Uterus (tissue), 4 donors: Measurements from ENCODE around the gene PLP1. TPM values are rescaled to one million over a fixed set of nuclear protein-coding genes. Genes with fewer than 3 reads are reported as not detected.

ENCODE experiments used
- DNase-seq, 2 donors: peaks; one replicate each; pipeline ENCODE4 v3.0.0-alpha.2; 2019 to 2020
- H3K27ac ChIP-seq, 2 donors: fragments of 200-600 bp; sonication (generic); 1 replicate in 1 of 2; 2 replicates in 1 of 2; pipeline ENCODE4 v1.5.1; 2016 to 2018
- H3K27me3 ChIP-seq, 2 donors: fragments of 200-600 bp; sonication (generic); one replicate each; pipeline ENCODE4 v1.5.1; 2018 to 2019; ENCODE audit warnings: control low read depth in 1 of 2
- H3K36me3 ChIP-seq, 2 donors: fragments of 200-600 bp; sonication (generic); one replicate each; pipeline ENCODE4 v1.5.1; 2019; ENCODE audit warnings: control low read depth in 1 of 2
- H3K4me1 ChIP-seq, 2 donors: fragments of 200-600 bp; sonication (generic); one replicate each; pipeline ENCODE4 v1.5.1; 2018 to 2019; ENCODE audit warnings: control low read depth in 1 of 2
- H3K4me3 ChIP-seq, 2 donors: fragments of 200-600 bp; sonication (generic); 1 replicate in 1 of 2; 2 replicates in 1 of 2; pipeline ENCODE4 v1.5.1; 2018 to 2019; ENCODE audit warnings: mild to moderate bottlenecking in 1 of 2
- H3K9me3 ChIP-seq, 2 donors: fragments of 200-600 bp; sonication (generic); one replicate each; pipeline ENCODE4 v1.5.1; 2019; ENCODE audit warnings: control low read depth in 1 of 2
- CTCF ChIP-seq, 4 experiments: fragments of 200-600 bp in 2 of 4; fragments of 450-650 bp in 2 of 4; sonication (generic) in 2 of 4; IDR thresholded peaks; one replicate each; pipeline ENCODE4 v1.5.1; 2016 to 2019; ENCODE audit warnings: antibody characterized with exemption in 4 of 4, mild to moderate bottlenecking in 2 of 4, moderate library complexity in 1 of 4
- POLR2A ChIP-seq, 2 donors: fragments of 450-650 bp; IDR thresholded peaks; one replicate each; pipeline ENCODE4 v1.6.1; 2016; ENCODE audit warnings: antibody characterized with exemption in 2 of 2, mild to moderate bottlenecking in 1 of 2, moderate library complexity in 1 of 2
- intact Hi-C: fragments of 100-400 bp; cut with DNase I; formaldehyde crosslinking; loops from one replicate; pipeline ENCODE4 v1.15.1; 2023; ENCODE audit warnings: low total_unique reads
- total RNA-seq, 4 donors: library from RNA; depleted of rRNA in 3 of 4; stranded (reverse); fragments of >200 nt in 3 of 4; gene quantifications; one replicate each; pipeline versions ENCODE4 v1.1.0 to v1.2.4, GENCODE V29; 2014 to 2023
- donor health status: DM: yes; HTN: yes; CAD: no.

The PLP1 gene
- total RNA-seq, 4 donors from 2014 or later: 0.88 to 41.0 (median 2.0) TPM

- no peak for DNase-seq
- H3K9me3 ChIP-seq: no peaks in the 10 kb centered on the region
- no peaks in the 10 kb centered on the region for H3K4me1 ChIP-seq
- no peaks in the 10 kb centered on the region for H3K27me3 ChIP-seq
- no peak overlapping the region for H3K27ac ChIP-seq
- intact Hi-C loops: no loop called here
- no peak overlapping the region for H3K4me3 ChIP-seq
- no peaks in the 10 kb centered on the region for H3K36me3 ChIP-seq
- TF ChIP-seq POLR2A (IDR thresholded peaks at IDR 0.05) (no peak), CTCF (IDR thresholded peaks at IDR 0.05) (no peak)
Observed at GRCh38 chrX:103823591-103823990, 47.0 kb downstream of the PLP1 start.

GRCh38 chrX:103825881-103826280, 49.2 kb downstream of the PLP1 start:
- Histone ChIP-seq H3K27me3 (no peaks in the 10 kb centered on the region), H3K27ac (no peak overlapping the region), H3K4me1 (no peaks in the 10 kb centered on the region), H3K4me3 (no peak overlapping the region), H3K9me3 (no peaks in the 10 kb centered on the region), H3K36me3 (no peaks in the 10 kb centered on the region)
- DNase-seq: no peak
- TF ChIP-seq CTCF (IDR thresholded peaks at IDR 0.05) (no peak), POLR2A (IDR thresholded peaks at IDR 0.05) (no peak)
- intact Hi-C loops: no loop called here

GRCh38 chrX:103828529-103828928, 51.9 kb downstream of the PLP1 start:
- Histone ChIP-seq H3K4me3 (no peak overlapping the region), H3K9me3 (no peaks in the 10 kb centered on the region), H3K4me1 (peaks cover 0 to 6% of the 10 kb centered on the region in 2 donors), H3K27me3 (no peaks in the 10 kb centered on the region), H3K36me3 (no peaks in the 10 kb centered on the region), H3K27ac (peak overlapping the region; percentile 62)
- TF ChIP-seq CTCF (IDR thresholded peaks at IDR 0.05): no peak
- DNase-seq: no peak
- intact Hi-C loops: no loop called here

GRCh38 chrX:103830848-103831247, 54.2 kb downstream of the PLP1 start:
- Histone ChIP-seq H3K27ac (peak overlapping the region; percentile 5 to 88), H3K27me3 (peaks cover 0 to 4% of the 10 kb centered on the region in 2 donors), H3K4me3 (peak overlapping the region in 1 of 2 donors; percentile 68), H3K4me1 (peaks cover 0 to 6% of the 10 kb centered on the region in 2 donors), H3K9me3 (no peaks in the 10 kb centered on the region), H3K36me3 (no peaks in the 10 kb centered on the region)
- intact Hi-C loops: no loop called here
- DNase-seq: no peak
- no peak for TF ChIP-seq POLR2A (IDR thresholded peaks at IDR 0.05)
- TF ChIP-seq CTCF (IDR thresholded peaks at IDR 0.05): no peak

GRCh38 chrX:103831342-103831802, 54.7 kb downstream of the PLP1 start:
- Histone ChIP-seq H3K27me3 (peaks cover 0 to 4% of the 10 kb centered on the region in 2 donors), H3K4me3 (peak overlapping the region; percentile 43 to 68), H3K27ac (peak overlapping the region; percentile 78 to 88), H3K36me3 (peaks cover 0 to 2% of the 10 kb centered on the region in 2 donors), H3K4me1 (peaks cover 0 to 6% of the 10 kb centered on the region in 2 donors), H3K9me3 (no peaks in the 10 kb centered on the region)
- TF ChIP-seq CTCF (IDR thresholded peaks at IDR 0.05) (no peak), POLR2A (IDR thresholded peaks at IDR 0.05) (no peak)
- DNase-seq: no peak
- intact Hi-C loops: no loop called here
